HUES64 (cell line): ENCODE results near the gene FTO.
"Not testable (repeated sequence)": the region's sequence is repeated elsewhere in the genome, so short reads cannot be mapped to it uniquely, and the experiment has no call there.

Experiments used
- H3K27ac ChIP-seq: 2 replicates; pipeline ENCODE4 v1.7.0; 2013; ENCODE audit warnings: low read depth, low read length, inconsistent platforms
- H3K27me3 ChIP-seq: 2 replicates; pipeline ENCODE4 v1.6.1; 2013; ENCODE audit warnings: mild to moderate bottlenecking, low read length; ENCODE audit not compliant: insufficient read depth
- H3K36me3 ChIP-seq: 2 replicates; pipeline ENCODE4 v1.6.1; 2013; ENCODE audit warnings: mild to moderate bottlenecking, low read length; ENCODE audit not compliant: insufficient read depth
- H3K4me1 ChIP-seq: 2 replicates; pipeline ENCODE4 v1.6.1; 2013; ENCODE audit warnings: mild to moderate bottlenecking, low read length, moderate library complexity; ENCODE audit not compliant: insufficient read depth
- H3K4me3 ChIP-seq: 2 replicates; pipeline ENCODE4 v1.5.1; 2013; ENCODE audit warnings: mild to moderate bottlenecking, low read length, moderate library complexity
- H3K9ac ChIP-seq: 2 replicates; pipeline ENCODE4 v1.6.1; 2013; ENCODE audit warnings: mild to moderate bottlenecking, low read depth, low read length
- H3K9me3 ChIP-seq: 2 replicates; pipeline ENCODE4 v1.6.1; 2013; ENCODE audit warnings: low read depth, low read length; ENCODE audit not compliant: insufficient read depth
- WGBS: fragments of 150-250, 120-280 bp; methylation state at CpG from one replicate; pipeline ENCODE4 v1.1.7; 2013; ENCODE audit warnings: missing lambda C conversion rate; 5-methylcytosine and 5-hydroxymethylcytosine counted together

FTO gene

DNA sequence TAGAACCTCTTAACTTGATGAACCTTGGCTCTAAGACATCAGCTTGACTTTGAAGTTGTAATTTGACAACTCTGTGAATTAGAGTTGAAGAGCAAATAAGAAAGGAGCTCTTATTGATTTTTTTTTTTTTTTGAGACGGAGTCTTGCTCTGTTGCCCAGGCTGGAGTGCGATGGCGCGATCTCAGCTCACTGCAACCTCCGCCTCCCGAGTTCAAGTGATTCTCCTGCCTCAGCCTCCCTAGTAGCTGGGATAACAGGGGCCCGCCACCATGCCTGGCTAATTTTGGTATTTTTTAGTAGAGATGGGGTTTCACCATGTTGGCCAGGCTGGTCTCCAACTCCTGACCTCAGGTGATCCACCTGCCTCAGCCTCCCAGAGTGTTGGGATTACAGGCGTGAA is 186.9 kb downstream of the FTO start:
- WGBS = 98% methylated on average over 8 of the region's 8 CpGs
- not testable (repeated sequence) for H3K27ac ChIP-seq, H3K4me3 ChIP-seq, H3K27me3 ChIP-seq, H3K9me3 ChIP-seq, H3K9ac ChIP-seq, H3K36me3 ChIP-seq
- H3K4me1 ChIP-seq = peaks cover 29% of the 10 kb centered on the region

DNA sequence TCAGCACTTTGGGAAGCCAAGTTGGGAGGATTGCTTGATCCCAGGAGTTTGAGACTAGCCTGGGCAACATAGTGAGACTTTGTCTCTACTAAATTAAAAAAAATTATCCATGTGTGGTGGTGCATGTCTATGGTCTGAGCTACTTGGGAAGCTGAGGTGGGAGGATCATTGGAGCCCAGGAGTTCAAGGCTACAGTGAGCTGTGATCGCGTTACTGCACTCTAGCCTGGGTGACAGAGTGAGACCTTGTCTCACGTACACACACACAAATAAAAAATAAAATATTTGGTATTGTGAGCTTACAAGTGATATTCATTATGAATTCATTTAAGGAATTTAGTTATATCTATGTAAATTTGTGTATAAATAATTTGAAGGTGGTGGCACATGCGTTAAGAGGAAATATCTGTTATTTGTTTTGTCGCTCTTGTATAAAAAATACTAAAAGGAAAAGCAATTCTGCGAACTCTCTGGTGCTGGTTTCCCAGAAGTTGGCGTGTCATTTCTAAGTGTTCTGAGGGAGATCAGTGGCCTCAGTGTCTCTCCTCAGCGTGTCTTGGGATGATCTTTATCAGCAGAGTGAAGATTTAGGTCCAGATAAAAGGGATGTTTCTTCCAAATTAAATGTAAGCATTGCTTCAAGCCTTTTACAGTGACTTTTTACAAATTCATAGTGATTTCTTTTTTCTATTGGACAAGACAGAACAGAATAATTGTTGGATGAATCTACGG is 187.6 kb downstream of the FTO start:
- Histone ChIP-seq H3K9me3 (no peaks in the 10 kb centered on the region), H3K9ac (no peak overlapping the region), H3K27ac (no peak overlapping the region), H3K4me3 (no peak overlapping the region), H3K36me3 (peaks cover 10% of the 10 kb centered on the region), H3K4me1 (peaks cover 29% of the 10 kb centered on the region), H3K27me3 (no peaks in the 10 kb centered on the region)
- 90% methylated on average over 7 of the region's 9 CpGs for WGBS

- Histone ChIP-seq H3K27ac (no peak overlapping the region), H3K9me3 (no peaks in the 10 kb centered on the region), H3K4me1 (peaks cover 29% of the 10 kb centered on the region), H3K9ac (no peak overlapping the region), H3K27me3 (no peaks in the 10 kb centered on the region), H3K4me3 (no peak overlapping the region), H3K36me3 (peaks cover 10% of the 10 kb centered on the region)
- 37% methylated on average over 2 of the region's 3 CpGs for WGBS
These were observed 188.2 kb downstream of the FTO start for GRCh38 chr16:53892155-53892554.

DNA sequence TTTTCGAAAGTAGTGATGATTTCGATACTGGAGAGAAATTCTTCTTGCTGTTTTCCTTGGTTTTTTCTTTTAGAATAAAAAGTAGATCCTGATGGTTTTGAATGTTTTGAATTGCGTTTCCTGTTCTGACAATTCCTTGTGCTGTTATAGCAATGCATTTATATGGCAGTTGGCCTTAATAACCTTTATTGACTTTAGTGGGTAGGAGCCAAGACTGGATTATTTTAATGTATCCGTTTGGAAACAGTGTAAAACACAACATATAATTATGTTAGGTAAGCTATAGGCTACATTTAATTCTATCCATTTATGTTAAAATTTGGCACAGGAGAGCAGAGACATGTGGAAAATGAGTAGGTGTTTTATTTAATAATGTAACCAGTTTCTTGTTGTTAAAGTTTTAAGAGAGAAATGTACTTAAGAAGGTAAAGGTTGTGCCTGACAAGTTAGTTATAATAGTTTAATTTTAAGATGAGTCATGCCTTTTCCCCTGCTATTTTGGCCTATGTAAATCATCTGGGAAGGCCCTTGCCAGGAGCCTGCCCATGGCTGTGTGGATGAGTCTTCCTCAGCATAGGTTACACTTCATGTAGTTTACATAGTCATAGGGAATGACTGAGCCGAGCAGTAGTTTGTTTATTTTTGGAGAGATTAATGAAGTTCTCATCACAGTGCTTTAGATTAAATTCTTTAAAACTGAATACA is 189.9 kb downstream of the FTO start:
- peaks cover 7% of the 10 kb centered on the region; the same call in 1 of the 2 replicates for H3K36me3 ChIP-seq
- peaks cover 29% of the 10 kb centered on the region for H3K4me1 ChIP-seq
- H3K9ac ChIP-seq = no peak overlapping the region
- no peaks in the 10 kb centered on the region for H3K9me3 ChIP-seq
- no peak overlapping the region for H3K4me3 ChIP-seq
- no peaks in the 10 kb centered on the region for H3K27me3 ChIP-seq
- WGBS = 81% methylated on average over 4 of the region's 5 CpGs
- no peak overlapping the region for H3K27ac ChIP-seq

DNA sequence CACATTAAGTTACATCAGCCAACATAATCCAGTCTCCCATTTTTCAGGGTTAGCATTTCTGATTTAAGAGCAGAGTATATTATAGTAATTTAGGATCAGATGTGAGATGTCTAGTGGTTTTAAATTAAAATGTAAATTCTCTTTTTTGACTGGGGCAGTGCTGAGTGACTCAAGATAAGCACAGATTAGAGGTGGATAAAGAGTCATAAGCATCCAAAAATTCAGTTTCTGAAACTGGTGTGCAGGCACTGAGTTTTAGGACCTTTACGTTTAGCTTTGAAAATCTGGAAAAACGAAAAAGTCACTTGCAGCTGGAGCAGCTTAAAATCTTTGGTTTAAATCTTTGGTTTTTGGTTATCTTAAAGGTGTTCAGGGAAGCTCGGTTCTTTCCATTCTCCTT is 190.7 kb downstream of the FTO start:
- no peak overlapping the region for H3K9ac ChIP-seq
- no peak overlapping the region for H3K27ac ChIP-seq
- H3K4me1 ChIP-seq = peaks cover 29% of the 10 kb centered on the region

GRCh38 chr16:53895433-53895832 is 191.5 kb downstream of the FTO start:
- H3K4me3 ChIP-seq = no peak overlapping the region
- H3K9me3 ChIP-seq = no peaks in the 10 kb centered on the region
- WGBS = 96% methylated on average over 2 of the region's 2 CpGs
- H3K27ac ChIP-seq = no peak overlapping the region
- peaks cover 29% of the 10 kb centered on the region for H3K4me1 ChIP-seq
- H3K27me3 ChIP-seq = no peaks in the 10 kb centered on the region
- H3K36me3 ChIP-seq = no peaks in the 10 kb centered on the region
- no peak overlapping the region for H3K9ac ChIP-seq

More for the DNA sequence above, 190.7 kb downstream of the FTO start:
- Histone ChIP-seq H3K9me3 (no peaks in the 10 kb centered on the region), H3K27me3 (no peaks in the 10 kb centered on the region), H3K4me3 (no peak overlapping the region), H3K36me3 (no peaks in the 10 kb centered on the region)
- WGBS = 85% methylated on average over 2 of the region's 3 CpGs

GRCh38 chr16:53895851-53896250 is 191.9 kb downstream of the FTO start:
- no CpG with 5 or more reads among the region's 2 CpGs for WGBS
- Histone ChIP-seq H3K4me3 (no peak overlapping the region), H3K9ac (no peak overlapping the region), H3K27me3 (no peaks in the 10 kb centered on the region), H3K9me3 (no peaks in the 10 kb centered on the region), H3K27ac (no peak overlapping the region), H3K4me1 (peaks cover 29% of the 10 kb centered on the region), H3K36me3 (no peaks in the 10 kb centered on the region)

DNA sequence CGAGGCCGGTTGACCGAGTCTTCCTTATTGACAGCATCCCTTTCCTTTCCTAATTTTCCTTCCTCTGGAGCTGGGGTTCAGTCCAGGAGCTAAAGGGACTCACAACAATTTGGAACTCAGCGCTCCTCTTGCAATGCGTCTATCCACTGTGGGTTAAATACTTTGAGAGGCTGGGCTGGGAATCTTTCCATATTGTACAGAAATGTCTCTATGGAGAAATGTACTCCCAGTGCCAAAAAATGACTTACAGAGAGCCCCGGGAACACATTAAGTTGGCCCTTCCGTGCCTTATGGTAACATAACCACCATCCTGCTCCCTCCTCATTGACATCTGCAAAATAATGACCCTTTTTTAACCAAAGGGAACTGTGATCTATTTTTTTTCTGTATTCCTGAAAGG is 192.8 kb downstream of the FTO start:
- H3K27ac ChIP-seq = no peak overlapping the region
- H3K4me1 ChIP-seq = peaks cover 28% of the 10 kb centered on the region
- no peak overlapping the region for H3K4me3 ChIP-seq
- no peak overlapping the region for H3K9ac ChIP-seq
- H3K9me3 ChIP-seq = no peaks in the 10 kb centered on the region
- 92% methylated on average over 7 of the region's 7 CpGs for WGBS
- no peaks in the 10 kb centered on the region for H3K27me3 ChIP-seq
- H3K36me3 ChIP-seq = no peaks in the 10 kb centered on the region

DNA sequence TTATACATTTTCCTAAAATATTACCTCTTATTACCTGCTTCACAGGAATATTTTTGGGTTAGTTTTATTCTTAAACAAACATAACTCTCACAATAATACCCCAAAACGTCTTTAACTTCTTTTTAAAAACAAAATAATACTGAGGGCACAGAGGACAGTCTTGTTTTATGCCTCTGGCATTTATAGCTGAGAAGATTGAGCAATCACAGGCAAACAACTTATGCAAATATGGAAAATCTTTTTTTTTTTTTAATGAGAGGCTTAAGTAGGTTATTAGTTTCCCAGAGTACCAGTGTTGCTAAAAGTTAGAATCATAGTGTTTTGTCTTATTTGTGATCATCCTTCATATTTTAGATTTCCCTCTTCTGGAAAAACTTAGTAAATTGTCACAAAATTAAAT is 195.0 kb downstream of the FTO start:
- H3K27me3 ChIP-seq = no peaks in the 10 kb centered on the region
- H3K9ac ChIP-seq = no peak overlapping the region
- WGBS = no CpG with 5 or more reads among the region's 1 CpG
- no peaks in the 10 kb centered on the region for H3K9me3 ChIP-seq
- peaks cover 8% of the 10 kb centered on the region for H3K4me1 ChIP-seq
- no peak overlapping the region for H3K27ac ChIP-seq
- no peak overlapping the region for H3K4me3 ChIP-seq
- no peaks in the 10 kb centered on the region for H3K36me3 ChIP-seq

DNA sequence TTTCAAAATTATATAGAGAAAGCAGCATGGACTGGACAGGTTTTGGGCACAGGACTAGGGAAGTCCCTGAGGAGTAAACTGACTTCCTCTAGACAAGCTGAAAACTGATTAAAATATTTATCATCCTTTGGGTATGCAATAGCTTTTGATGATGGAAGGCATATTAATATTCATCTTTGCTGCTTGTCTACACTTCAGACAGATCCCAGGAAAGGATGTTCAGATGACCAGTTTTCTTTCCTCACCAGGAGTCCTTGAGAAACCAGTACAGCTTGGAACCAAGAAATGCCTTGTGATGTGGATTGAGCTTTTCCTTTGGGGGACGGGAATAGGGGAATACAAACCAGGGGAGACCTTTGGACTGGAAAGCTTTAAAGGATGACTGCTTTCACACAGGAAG is 195.5 kb downstream of the FTO start:
- WGBS = 89% methylated on average over 1 of the region's 1 CpG
- Histone ChIP-seq H3K4me1 (peaks cover 4% of the 10 kb centered on the region; the same call in 1 of the 2 replicates), H3K27me3 (no peaks in the 10 kb centered on the region), H3K9ac (no peak overlapping the region), H3K27ac (no peak overlapping the region), H3K36me3 (no peaks in the 10 kb centered on the region), H3K4me3 (no peak overlapping the region), H3K9me3 (no peaks in the 10 kb centered on the region)

DNA sequence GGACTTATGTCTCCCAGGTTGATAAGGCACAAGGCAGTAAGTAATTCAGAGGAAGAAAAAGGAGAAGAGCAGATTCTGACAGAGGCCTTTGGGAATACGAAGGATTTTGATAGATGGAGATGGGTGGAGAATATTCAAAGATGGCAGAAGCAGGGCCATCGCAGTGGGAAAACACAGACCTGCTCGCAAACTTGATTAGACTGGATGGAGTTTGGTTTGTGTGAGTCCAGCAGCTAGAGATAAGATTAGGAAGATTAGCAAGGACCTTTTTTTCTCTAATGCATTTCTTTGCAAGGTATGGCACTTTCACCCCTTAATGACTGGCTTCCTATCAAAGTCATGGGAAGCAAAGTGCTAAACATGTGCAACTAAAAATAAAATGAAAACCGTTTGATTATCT is 196.7 kb downstream of the FTO start:
- Histone ChIP-seq H3K9ac (no peak overlapping the region), H3K27me3 (no peaks in the 10 kb centered on the region), H3K4me1 (no peaks in the 10 kb centered on the region; the same call in 1 of the 2 replicates), H3K36me3 (no peaks in the 10 kb centered on the region), H3K9me3 (no peaks in the 10 kb centered on the region), H3K4me3 (no peak overlapping the region), H3K27ac (no peak overlapping the region)
- WGBS = 88% methylated on average over 4 of the region's 4 CpGs
